Measurements from ENCODE around the gene L3MBTL2. TPM values are rescaled to one million over a fixed set of nuclear protein-coding genes. Genes with fewer than 3 reads are reported as not detected.

The L3MBTL2 gene
- total RNA-seq, 1 experiment from 2014 or later, result 28.2 TPM

DNA sequence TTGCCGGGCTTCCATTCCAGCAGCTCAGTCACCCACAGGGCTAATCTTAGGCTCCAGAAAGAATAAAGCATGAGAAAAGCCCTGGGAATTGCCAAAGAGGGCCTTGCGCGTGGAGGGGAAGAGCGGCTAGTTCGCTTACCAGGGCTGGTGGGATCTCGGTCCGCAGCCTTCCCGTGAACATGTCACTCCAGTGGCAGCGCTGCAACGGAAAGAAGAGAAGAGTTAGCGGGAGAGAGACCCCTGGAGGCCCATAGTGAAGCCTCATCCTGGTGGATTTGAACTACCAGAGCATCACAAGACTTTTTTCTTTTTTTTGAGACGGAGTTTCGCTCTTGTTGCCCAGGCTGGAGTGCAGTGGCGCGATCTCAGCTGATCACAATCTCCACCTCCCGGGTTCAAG, 62.8 kb downstream of the L3MBTL2 start:
- no peak for DNase-seq (ENCODE audit: low read depth)

DNA sequence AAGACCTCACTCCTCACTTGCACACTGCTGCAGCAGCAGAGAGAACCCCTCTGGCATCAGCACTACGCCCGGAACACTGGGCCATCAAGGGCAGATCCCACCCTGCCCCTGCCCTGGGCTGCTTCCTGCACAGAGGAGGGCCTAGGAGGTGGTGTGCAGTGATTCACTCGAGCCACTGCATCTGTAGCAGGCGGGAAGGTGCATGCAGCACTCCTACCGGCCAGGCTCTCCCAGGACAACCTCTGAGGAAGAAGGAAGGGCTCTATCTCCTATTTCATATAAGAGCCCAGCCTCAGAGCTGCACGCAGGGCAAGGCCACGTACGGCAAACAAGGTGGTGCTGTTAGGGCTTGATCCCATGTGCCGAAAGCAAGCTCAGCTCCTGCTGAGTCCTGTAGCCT, 66.7 kb downstream of the L3MBTL2 start:
- DNase-seq (ENCODE audit: low read depth), result no peak

DNA sequence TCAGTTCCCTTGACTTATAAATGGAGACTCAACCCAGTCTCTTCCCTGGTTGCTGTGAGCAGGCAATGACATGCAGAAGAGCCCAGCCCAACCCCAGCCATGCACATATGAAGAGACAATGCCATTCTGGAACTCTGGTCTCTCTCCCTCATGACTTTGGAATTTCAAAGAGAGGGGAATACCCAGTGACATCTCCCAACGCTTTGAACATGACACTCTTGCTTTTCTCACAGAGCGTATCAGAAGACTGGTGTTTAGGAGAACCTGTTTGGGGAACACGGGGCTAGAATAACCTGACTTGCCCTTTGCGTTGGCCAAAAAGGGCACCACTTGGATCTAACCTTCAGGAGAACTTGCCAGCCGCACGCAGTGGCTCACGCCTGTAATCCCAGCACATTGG, 68.0 kb downstream of the L3MBTL2 start:
- no peak for DNase-seq (ENCODE audit: low read depth)

DNA sequence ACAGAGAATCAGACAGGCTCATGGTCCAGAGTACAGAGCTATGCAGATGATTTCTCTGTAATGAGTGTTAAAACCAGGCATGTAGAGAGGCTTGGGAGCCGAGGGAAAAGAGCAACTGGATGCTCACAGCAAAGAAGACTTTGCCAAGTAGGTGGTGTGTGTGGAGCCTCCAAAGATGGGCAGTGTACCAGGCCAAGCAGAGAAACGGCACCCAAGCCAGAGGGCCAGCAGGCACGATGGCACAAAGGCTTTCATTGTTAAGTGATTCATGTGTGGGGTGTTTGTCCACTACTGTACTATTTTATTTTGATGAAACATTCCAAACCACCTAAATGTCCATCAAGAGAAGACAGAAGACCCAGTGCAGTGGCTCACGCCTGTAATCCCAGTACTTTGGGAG, 69.7 kb downstream of the L3MBTL2 start:
- DNase-seq (ENCODE audit: low read depth), result no peak

DNA sequence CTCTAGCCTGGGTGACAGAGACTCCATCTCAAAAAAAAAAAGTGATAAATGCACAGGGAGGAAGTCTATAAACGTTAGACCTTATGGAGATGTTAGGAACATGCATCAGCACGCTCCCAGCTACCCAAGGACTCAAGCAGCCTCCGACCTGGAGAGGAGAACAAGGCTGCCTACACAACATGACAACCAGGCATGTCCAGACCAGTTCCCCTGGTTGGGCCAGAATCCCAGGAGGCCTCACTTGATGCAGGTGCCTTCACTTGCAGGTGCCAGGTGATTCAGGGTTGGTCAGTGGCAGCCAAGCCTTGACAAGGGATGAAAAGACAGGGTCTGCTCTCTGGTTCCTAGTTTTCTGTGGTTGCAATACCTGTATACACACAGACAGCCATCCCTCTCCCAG, 75.0 kb downstream of the L3MBTL2 start:
- DNase-seq (ENCODE audit: low read depth), result no peak

DNA sequence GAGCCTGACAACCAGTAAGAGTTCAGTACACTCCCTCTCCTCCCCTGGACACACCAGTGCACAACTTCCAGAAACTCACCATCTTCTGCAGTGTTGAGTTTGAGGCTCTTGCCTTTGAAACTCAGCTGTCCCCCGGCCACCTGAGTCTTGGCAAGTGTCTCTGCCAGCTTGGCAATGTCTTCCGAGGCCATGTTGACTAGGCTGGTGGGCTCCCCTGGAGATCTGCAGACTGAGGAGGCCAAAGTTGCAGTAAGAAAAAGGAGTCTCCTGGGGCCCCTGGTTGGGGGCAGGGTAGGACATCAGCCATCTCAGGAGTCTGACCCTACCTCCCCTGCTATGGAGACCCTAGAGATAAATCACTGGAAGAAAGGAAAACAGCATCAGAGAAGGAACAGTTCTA, 75.7 kb downstream of the L3MBTL2 start:
- DNase-seq (ENCODE audit: low read depth), result no peak

Other genes starting within 250 kb of the L3MBTL2 start
- 17.2 and 24.0 TPM in 2 replicates for gene EP300, start 112.7 kb upstream of the L3MBTL2 start, total RNA-seq (2014; rRNA removed)
- 0.19 and 2.4 TPM in 2 replicates for gene CHADL, start 35.6 kb downstream of the L3MBTL2 start, total RNA-seq (2014; rRNA removed)
- gene RANGAP1, start 80.9 kb downstream of the L3MBTL2 start, total RNA-seq (2014; rRNA removed), result 110 and 135 TPM in 2 replicates
- 51.5 and 52.2 TPM in 2 replicates for gene ZC3H7B, start 96.2 kb downstream of the L3MBTL2 start, total RNA-seq (2014; rRNA removed)
- gene TEF, start 176.6 kb downstream of the L3MBTL2 start, total RNA-seq (2014; rRNA removed), result 1.8 and 3.3 TPM in 2 replicates
- 17.8 and 22.9 TPM in 2 replicates for gene TOB2, start 241.5 kb downstream of the L3MBTL2 start, total RNA-seq (2014; rRNA removed)